Endothelial cell of umbilical vein (primary cell): Measurements from ENCODE around the gene TMEM204. TPM values are rescaled to one million over a fixed set of nuclear protein-coding genes. Genes with fewer than 3 reads are reported as not detected.

Source experiments
- BruUV-seq: library from RNA; stranded (reverse); fragments of 400-500 nt; replicated peaks from 2 replicates; lab custom pipeline; 2021; lab: Mats Ljungman, UMichigan
- CTCF ChIA-PET: fragments of 300-600, 350-600 bp; sonication (Branson Sonifier 250); formaldehyde crosslinking; loops from one replicate; lab custom pipeline; 2021; ENCODE audit warnings: antibody characterized with exemption, inconsistent platforms; lab: Charles Lee
- POLR2A ChIA-PET: fragments of 300-600, 350-600 bp; sonication (Branson Sonifier 250); formaldehyde crosslinking; loops from one replicate; lab custom pipeline; 2021; ENCODE audit warnings: antibody characterized with exemption, inconsistent platforms; lab: Charles Lee
- DNase-seq: peaks from one replicate; pipeline ENCODE4 v3.0.0-alpha.2; 2011; ENCODE audit warnings: low read depth, low spot score
- FAIRE-seq: peaks from 2 replicates; lab custom pipeline; 2011; peaks lifted over from hg19 to GRCh38; lab: Jason Lieb, UNC
- H2AFZ ChIP-seq: 2 replicates; pipeline ENCODE4 v1.6.0; 2012; ENCODE audit warnings: low read depth, low read length, control low read depth, inconsistent platforms
- H3K27ac ChIP-seq: 2 replicates; pipeline ENCODE4 v1.5.1; 2011; ENCODE audit warnings: low read depth, mild to moderate bottlenecking, control low read depth, low read length, moderate library complexity; ENCODE audit not compliant: insufficient read depth
- H3K27me3 ChIP-seq, 2 experiments: 2 replicates each; pipeline versions ENCODE4 v1.6.0 to v1.6.1; 2011; ENCODE audit warnings: low read length in 2 of 2, mixed read lengths in 1 of 2; ENCODE audit not compliant: control insufficient read depth in 2 of 2, insufficient read depth in 2 of 2
- H3K36me3 ChIP-seq, 2 experiments: 2 replicates in 1 of 2; 3 replicates in 1 of 2; pipeline ENCODE4 v1.5.1; 2011; ENCODE audit warnings: low read length in 2 of 2, mild to moderate bottlenecking in 1 of 2, moderate library complexity in 1 of 2; ENCODE audit not compliant: control insufficient read depth in 2 of 2, insufficient read depth in 2 of 2; ENCODE audit errors: extremely low read depth in 1 of 2
- H3K4me1 ChIP-seq: 3 replicates; pipeline ENCODE4 v1.5.1; 2011; ENCODE audit warnings: mild to moderate bottlenecking, low read length; ENCODE audit not compliant: control insufficient read depth, insufficient read depth; ENCODE audit errors: extremely low read depth
- H3K4me2 ChIP-seq: 2 replicates; pipeline ENCODE4 v1.6.1; 2011; ENCODE audit warnings: low read length, control low read depth, mixed read lengths; ENCODE audit not compliant: insufficient read depth
- H3K4me3 ChIP-seq, 3 experiments: fragments of 200-600 bp in 1 of 3; sonication (generic), shearing (Covaris generic) in 1 of 3; replicated peaks in 1 of 3; 2 replicates each; pipeline ENCODE4 v1.5.1; 2011 to 2016; ENCODE audit warnings: control low read depth in 3 of 3, low read length in 3 of 3, mild to moderate bottlenecking in 2 of 3, inconsistent platforms in 1 of 3, low read depth in 1 of 3, moderate library complexity in 1 of 3; ENCODE audit not compliant: insufficient read depth in 1 of 3
- H3K79me2 ChIP-seq: 2 replicates; pipeline ENCODE4 v1.6.0; 2012; ENCODE audit warnings: low read length, inconsistent platforms; ENCODE audit not compliant: control insufficient read depth, insufficient read depth
- H3K9ac ChIP-seq: replicated peaks from 2 replicates; pipeline ENCODE3; 2011; ENCODE audit warnings: low read length, control low read depth; ENCODE audit not compliant: insufficient read depth; ENCODE audit errors: extremely low read depth
- H3K9me1 ChIP-seq: replicated peaks from 3 replicates; pipeline ENCODE4 v1.6.0; 2011; ENCODE audit warnings: mild to moderate bottlenecking, low read length; ENCODE audit not compliant: control insufficient read depth, insufficient read depth; ENCODE audit errors: extremely low read depth
- H3K9me3 ChIP-seq: replicated peaks from 2 replicates; pipeline ENCODE4 v1.5.1; 2012; ENCODE audit warnings: low read length, inconsistent platforms; ENCODE audit not compliant: control insufficient read depth, insufficient read depth
- H4K20me1 ChIP-seq: replicated peaks from 2 replicates; pipeline ENCODE3; 2011; ENCODE audit warnings: mild to moderate bottlenecking, low read length; ENCODE audit not compliant: control insufficient read depth, insufficient read depth; ENCODE audit errors: extremely low read depth
- CTCF ChIP-seq, 2 donors: IDR thresholded peaks; 1 replicate in 1 of 2; 2 replicates in 1 of 2; pipeline ENCODE4 v1.5.1; 2011; ENCODE audit warnings: low read length in 2 of 2, mild to moderate bottlenecking in 2 of 2, moderate library complexity in 2 of 2, control low read depth in 1 of 2, inconsistent platforms in 1 of 2, low read depth in 1 of 2; ENCODE audit not compliant: insufficient read depth in 1 of 2; ENCODE audit errors: extremely low read depth in 1 of 2
- EZH2 ChIP-seq: IDR thresholded peaks from 2 replicates; pipeline ENCODE4 v1.6.1; 2012; ENCODE audit warnings: borderline replicate concordance, low read depth, mild to moderate bottlenecking, moderate library complexity, low read length, inconsistent platforms; ENCODE audit not compliant: severe bottlenecking
- FOS ChIP-seq: IDR thresholded peaks from 2 replicates; pipeline ENCODE4 v1.6.1; 2011; ENCODE audit warnings: mild to moderate bottlenecking, low read length, moderate library complexity, borderline replicate concordance; ENCODE audit not compliant: insufficient read depth
- GATA2 ChIP-seq: IDR thresholded peaks from 2 replicates; pipeline ENCODE4 v1.7.0; 2011; ENCODE audit warnings: low read depth, mild to moderate bottlenecking, moderate library complexity, mixed read lengths, low read length; ENCODE audit not compliant: insufficient read length, insufficient read depth
- JUN ChIP-seq: IDR thresholded peaks from 2 replicates; pipeline ENCODE4 v1.6.1; 2011; ENCODE audit warnings: borderline replicate concordance, low read depth; ENCODE audit not compliant: insufficient read length, insufficient read depth
- MAX ChIP-seq: IDR thresholded peaks from 2 replicates; pipeline ENCODE4 v1.6.1; 2011; ENCODE audit not compliant: insufficient read depth, insufficient read length
- MYC ChIP-seq: IDR thresholded peaks from one replicate; pipeline ENCODE4 v1.6.1; 2011; ENCODE audit warnings: mild to moderate bottlenecking, low read depth, low read length
- POLR2A ChIP-seq: IDR thresholded peaks from 2 replicates; pipeline ENCODE4 v1.6.1; 2012; ENCODE audit warnings: low read depth, mild to moderate bottlenecking, control low read depth, low read length
- POLR2AphosphoS5 ChIP-seq: IDR thresholded peaks from 2 replicates; pipeline ENCODE4 v1.6.1; 2012; ENCODE audit warnings: low read depth, mild to moderate bottlenecking, control low read depth, low read length, moderate library complexity; ENCODE audit not compliant: insufficient read depth
- dilution Hi-C: fragments of 300-500 bp; cut with MboI; formaldehyde crosslinking; loops from one replicate; pipeline ENCODE4 v1.15.0; 2019; ENCODE audit warnings: low sequenced_read_pairs; ENCODE audit not compliant: extremely low pct_ligation_motif_present
- intact Hi-C: fragments of 100-400 bp; cut with micrococcal nuclease; formaldehyde crosslinking; loops from one replicate; pipeline ENCODE4 v1.10.0; 2022
- polyA plus RNA-seq, 4 experiments: library from polyadenylated mRNA; depleted of rRNA in 3 of 4; stranded (reverse) in 3 of 4; unstranded in 1 of 4; fragments of >200 nt; gene quantifications; 2 replicates each; pipeline versions ENCODE4 v1.2.1 to v1.2.3, GENCODE V29; 2011 to 2012; ENCODE audit warnings: missing spikeins in 1 of 4
- total RNA-seq: library from RNA; stranded (reverse); gene quantifications from 2 replicates; pipeline ENCODE4 v1.2.3, GENCODE V29; 2021

Gene TMEM204
- total and polyA plus RNA-seq, 2 donors (not counting 3 experiments of a cell fraction or from before 2014, with no cell fraction given), result 32.5 to 50.7 TPM

GRCh38 chr16:1494129-1494640 lies 39.3 kb upstream of the TMEM204 start:
- H3K9me1 ChIP-seq, result no peaks in the 10 kb centered on the region
- H3K4me3 ChIP-seq, result peak overlapping the region; percentile 67 to 85 (median 77)
- dilution Hi-C loops (no loop called here), intact Hi-C loops (loop anchor here (1.0 to 5.0 kb wide), 5 partner anchors 39 to 213 kb away; partner anchors contain the start of genes MAPK8IP3 and TMEM204)
- peaks cover 15% of the 10 kb centered on the region for H3K4me1 ChIP-seq
- POLR2A ChIA-PET, result no interaction called here
- CTCF ChIA-PET, result interaction anchor here (0.6 to 2.3 kb wide), 35 partner anchors 11 to 276 kb away, joined by 3 to 24 read pairs (median 5); partner anchors contain the start of genes JPT2, MAPK8IP3 and TMEM204
- H3K27me3 ChIP-seq, result no peaks in the 10 kb centered on the region
- peaks cover 3 to 12% of the 10 kb centered on the region in 2 experiments for H3K36me3 ChIP-seq
- DNase-seq, result peak; percentile 77
- BruUV-seq, result TSS peak; percentile 24
- H4K20me1 ChIP-seq, result no peaks in the 10 kb centered on the region
- H3K79me2 ChIP-seq, result peaks cover 19% of the 10 kb centered on the region
- H3K4me2 ChIP-seq, result peak overlapping the region; percentile 83
- H3K27ac ChIP-seq, result peak overlapping the region; percentile 84
- peak overlapping the region; percentile 85 for H2AFZ ChIP-seq
- no peaks in the 10 kb centered on the region for H3K9me3 ChIP-seq
- peak overlapping the region; percentile 93 for H3K9ac ChIP-seq
- TF ChIP-seq FOS, result no peak
- TF ChIP-seq MAX, result no peak
- TF ChIP-seq CTCF (IDR thresholded peaks at IDR 0.05; ENCODE audit: extremely low read depth in 1 of 2, insufficient read depth in 1 of 2, low read depth in 1 of 2, low read length in 2 of 2), result peak; percentile 90 to 95
- no peak for TF ChIP-seq JUN
- TF ChIP-seq POLR2AphosphoS5, result peak; percentile 31
- no peak for TF ChIP-seq MYC
- TF ChIP-seq GATA2, result no peak
- TF ChIP-seq EZH2, result no peak
- no peak for TF ChIP-seq POLR2A
- peak; percentile 87 for FAIRE-seq
